C4-2B (cell line): ENCODE measurements around the gene MVB12B.

Experiments
- H3K27ac ChIP-seq: fragments of 450-650 bp; 2 replicates; pipeline ENCODE4 v1.5.1; 2017
- CTCF ChIP-seq: fragments of 450-650 bp; conservative IDR thresholded peaks from 2 replicates; pipeline ENCODE4 v1.5.1; 2017; ENCODE audit warnings: mild to moderate bottlenecking
- ZFX ChIP-seq: fragments of 450-650 bp; IDR thresholded peaks from 2 replicates; pipeline ENCODE4 v1.6.1; 2017

Gene MVB12B

GRCh38 chr9:126327006-126327713 is 531 bp downstream of the MVB12B start:
- TF ChIP-seq CTCF (no peak; the same call in 1 of the 2 replicates), ZFX (peak; percentile 88)
- peak overlapping the region; percentile 61 for H3K27ac ChIP-seq

GRCh38 chr9:126327714-126328185 is 1.1 kb downstream of the MVB12B start:
- no peak overlapping the region; the same call in 1 of the 2 replicates for H3K27ac ChIP-seq
- TF ChIP-seq ZFX (no peak), CTCF (no peak)

- no peak overlapping the region for H3K27ac ChIP-seq
- no peak for TF ChIP-seq CTCF
- no peak for TF ChIP-seq ZFX
Measured at GRCh38 chr9:126328407-126328806, 1.8 kb downstream of the MVB12B start.

- no peak for TF ChIP-seq CTCF
- TF ChIP-seq ZFX, result no peak
- no peak overlapping the region for H3K27ac ChIP-seq
Measured at GRCh38 chr9:126329476-126330275, 3.0 kb downstream of the MVB12B start.

- H3K27ac ChIP-seq, result no peak overlapping the region
Measured at GRCh38 chr9:126330536-126330935, 3.9 kb downstream of the MVB12B start.

GRCh38 chr9:126331964-126332748 is 5.5 kb downstream of the MVB12B start:
- TF ChIP-seq CTCF (no peak), ZFX (no peak)
- no peak overlapping the region for H3K27ac ChIP-seq

More at GRCh38 chr9:126330536-126330935, 3.9 kb downstream of the MVB12B start:
- TF ChIP-seq ZFX (no peak), CTCF (no peak)
